Fibroblast of lung (primary cell): ENCODE data around the gene SRRM2. TPM values are rescaled to one million over a fixed set of nuclear protein-coding genes. Genes with fewer than 3 reads are reported as not detected.

Experiments used
- DNase-seq, 2 donors: peaks; one replicate each; pipeline versions ENCODE4 v3.0.0 to v3.0.0-alpha.2; 2010; ENCODE audit warnings: low read depth in 2 of 2
- H2AFZ ChIP-seq: 2 replicates; pipeline ENCODE4 v1.5.1; 2012; ENCODE audit warnings: low read length, control low read depth, inconsistent platforms
- H3K27ac ChIP-seq: 2 replicates; pipeline ENCODE4 v1.5.1; 2011; ENCODE audit warnings: low read length, control low read depth; ENCODE audit not compliant: insufficient read depth
- H3K27me3 ChIP-seq: 2 replicates; pipeline ENCODE4 v1.5.1; 2011; ENCODE audit warnings: mild to moderate bottlenecking, low read length; ENCODE audit not compliant: control insufficient read depth, insufficient read depth
- H3K36me3 ChIP-seq: 2 replicates; pipeline ENCODE4 v1.5.1; 2011; ENCODE audit warnings: low read length; ENCODE audit not compliant: control insufficient read depth, insufficient read depth
- H3K4me1 ChIP-seq: 2 replicates; pipeline ENCODE4 v1.5.1; 2011; ENCODE audit warnings: low read length; ENCODE audit not compliant: control insufficient read depth, insufficient read depth; ENCODE audit errors: extremely low read depth
- H3K4me2 ChIP-seq: 2 replicates; pipeline ENCODE4 v1.5.1; 2011; ENCODE audit warnings: low read length, control low read depth; ENCODE audit not compliant: insufficient read depth; ENCODE audit errors: extremely low read depth
- H3K4me3 ChIP-seq, 4 experiments: fragments of 200-600 bp in 1 of 4; sonication (generic) in 1 of 4; replicated peaks in 1 of 4; 2 replicates each; pipeline ENCODE4 v1.5.1; 2011 to 2016; ENCODE audit warnings: low read length in 4 of 4, low read depth in 3 of 4, mild to moderate bottlenecking in 3 of 4, control low read depth in 2 of 4, inconsistent platforms in 1 of 4, mixed read lengths in 1 of 4; ENCODE audit not compliant: insufficient read depth in 1 of 4; ENCODE audit errors: control extremely low read depth in 1 of 4
- H3K79me2 ChIP-seq: 2 replicates; pipeline ENCODE4 v1.5.1; 2012; ENCODE audit warnings: mild to moderate bottlenecking, low read length, inconsistent platforms; ENCODE audit not compliant: control insufficient read depth, insufficient read depth
- H3K9ac ChIP-seq: 2 replicates; pipeline ENCODE4 v1.5.1; 2011; ENCODE audit warnings: mild to moderate bottlenecking, low read length, control low read depth; ENCODE audit not compliant: insufficient read depth
- H3K9me3 ChIP-seq: 2 replicates; pipeline ENCODE4 v1.5.1; 2012; ENCODE audit warnings: low read depth, low read length; ENCODE audit not compliant: control insufficient read depth, insufficient read depth
- H4K20me1 ChIP-seq: 2 replicates; pipeline ENCODE4 v1.5.1; 2011; ENCODE audit warnings: low read length; ENCODE audit not compliant: control insufficient read depth, insufficient read depth; ENCODE audit errors: extremely low read depth
- EZH2 ChIP-seq: IDR thresholded peaks from 2 replicates; pipeline ENCODE4 v1.5.1; 2012; ENCODE audit warnings: low read length, control low read depth, mild to moderate bottlenecking; ENCODE audit errors: missing control alignments
- polyA plus RNA-seq, 2 donors: library from polyadenylated mRNA; depleted of rRNA in 1 of 2; stranded (reverse) in 1 of 2; unstranded in 1 of 2; fragments of >200 nt; gene quantifications; 2 replicates each; pipeline ENCODE4 v1.2.1, GENCODE V29; 2011 to 2012; ENCODE audit warnings: missing spikeins in 1 of 2
- total RNA-seq: library from RNA; depleted of rRNA; stranded (reverse); fragments of >200 nt; gene quantifications from 2 replicates; pipeline ENCODE4 v1.2.1, GENCODE V29; 2014
- TF ChIP-seq, protein P1 (sequence below), 2 donors: IDR thresholded peaks in 1 of 2; conservative IDR thresholded peaks in 1 of 2; 1 replicate in 1 of 2; 2 replicates in 1 of 2; pipeline ENCODE4 v1.5.1; 2011 to 2012; ENCODE audit warnings: low read length in 2 of 2, control low read depth in 1 of 2, inconsistent platforms in 1 of 2, low read depth in 1 of 2, mild to moderate bottlenecking in 1 of 2

SRRM2 gene
- total and polyA plus RNA-seq, 2 donors (not counting 1 experiment from before 2014, with no cell fraction given): 55.2 to 74.3 TPM

DNA sequence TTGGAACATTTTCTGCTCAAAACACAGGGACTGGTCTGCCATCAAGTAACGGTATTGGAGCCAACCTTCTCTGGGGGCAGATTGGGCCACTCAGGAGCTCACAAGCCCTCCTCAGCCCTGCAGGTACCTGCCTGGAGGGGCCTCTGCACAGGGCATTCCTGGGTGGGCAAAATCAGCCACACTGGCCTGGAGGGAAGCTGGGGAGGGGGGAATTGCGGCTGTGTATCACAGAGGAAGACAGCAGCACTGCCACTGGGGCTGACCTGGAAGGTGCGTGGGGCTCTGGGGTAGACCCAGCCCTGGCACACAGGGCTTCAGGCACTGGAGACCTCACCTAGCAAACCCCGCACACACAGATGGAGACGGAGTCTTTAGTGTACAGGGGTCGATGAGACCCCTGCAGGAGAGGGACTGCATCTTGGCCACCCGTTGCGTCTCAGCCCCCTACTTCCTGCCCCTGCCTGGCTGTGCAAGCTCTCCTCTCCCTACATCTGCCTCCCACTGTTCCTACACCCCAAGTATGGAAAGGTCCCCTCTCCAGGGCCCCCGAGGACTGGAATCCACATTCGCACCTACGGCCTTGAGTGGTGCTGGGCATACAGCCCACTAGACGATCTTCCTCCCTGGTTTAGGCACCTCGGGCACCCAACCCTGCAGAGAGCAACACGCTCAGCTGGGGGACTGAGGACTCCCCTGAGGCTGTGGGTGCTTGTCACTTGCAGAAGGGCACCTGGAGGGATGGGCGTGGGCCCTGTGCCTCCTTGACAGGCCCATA, 7.1 kb upstream of the SRRM2 start:
- H3K4me3 ChIP-seq: no peak overlapping the region
- no peak overlapping the region for H3K9ac ChIP-seq
- no peak overlapping the region for H2AFZ ChIP-seq
- DNase-seq: no peak
- no peaks in the 10 kb centered on the region for H3K36me3 ChIP-seq
- no peaks in the 10 kb centered on the region for H4K20me1 ChIP-seq
- no peaks in the 10 kb centered on the region for H3K4me1 ChIP-seq
- TF ChIP-seq, protein P1, sequence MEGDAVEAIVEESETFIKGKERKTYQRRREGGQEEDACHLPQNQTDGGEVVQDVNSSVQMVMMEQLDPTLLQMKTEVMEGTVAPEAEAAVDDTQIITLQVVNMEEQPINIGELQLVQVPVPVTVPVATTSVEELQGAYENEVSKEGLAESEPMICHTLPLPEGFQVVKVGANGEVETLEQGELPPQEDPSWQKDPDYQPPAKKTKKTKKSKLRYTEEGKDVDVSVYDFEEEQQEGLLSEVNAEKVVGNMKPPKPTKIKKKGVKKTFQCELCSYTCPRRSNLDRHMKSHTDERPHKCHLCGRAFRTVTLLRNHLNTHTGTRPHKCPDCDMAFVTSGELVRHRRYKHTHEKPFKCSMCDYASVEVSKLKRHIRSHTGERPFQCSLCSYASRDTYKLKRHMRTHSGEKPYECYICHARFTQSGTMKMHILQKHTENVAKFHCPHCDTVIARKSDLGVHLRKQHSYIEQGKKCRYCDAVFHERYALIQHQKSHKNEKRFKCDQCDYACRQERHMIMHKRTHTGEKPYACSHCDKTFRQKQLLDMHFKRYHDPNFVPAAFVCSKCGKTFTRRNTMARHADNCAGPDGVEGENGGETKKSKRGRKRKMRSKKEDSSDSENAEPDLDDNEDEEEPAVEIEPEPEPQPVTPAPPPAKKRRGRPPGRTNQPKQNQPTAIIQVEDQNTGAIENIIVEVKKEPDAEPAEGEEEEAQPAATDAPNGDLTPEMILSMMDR (conservative IDR thresholded peaks at IDR 0.05 in 1 of 2, IDR thresholded peaks at IDR 0.05 in 1 of 2; ENCODE audit: low read depth in 1 of 2, low read length in 2 of 2): no peak
- no peak for TF ChIP-seq EZH2
- H3K79me2 ChIP-seq: no peaks in the 10 kb centered on the region
- H3K27me3 ChIP-seq: no peaks in the 10 kb centered on the region
- no peaks in the 10 kb centered on the region for H3K9me3 ChIP-seq
- no peak overlapping the region for H3K27ac ChIP-seq
- no peak overlapping the region for H3K4me2 ChIP-seq

DNA sequence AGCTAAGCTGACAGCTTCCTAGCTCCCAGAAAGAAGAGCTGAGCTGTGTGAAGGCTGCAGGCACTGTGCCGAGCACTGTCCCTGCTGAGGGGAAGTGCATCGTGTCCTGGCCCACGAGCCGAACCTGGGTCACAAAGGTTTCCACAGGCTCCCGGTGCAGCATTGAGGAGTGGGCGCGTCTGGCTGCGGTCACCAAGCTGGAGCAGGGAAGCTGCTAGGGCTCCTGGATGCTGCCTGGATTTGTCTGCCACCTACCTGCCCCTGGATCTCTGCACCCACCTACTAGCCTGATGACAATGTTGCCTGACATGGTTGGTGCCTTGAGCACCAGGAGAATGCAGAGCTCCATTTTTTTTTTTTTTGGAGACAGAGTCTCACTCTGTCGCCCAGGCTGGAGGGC, 6.5 kb upstream of the SRRM2 start:
- no peaks in the 10 kb centered on the region for H3K27me3 ChIP-seq
- no peaks in the 10 kb centered on the region for H3K79me2 ChIP-seq
- DNase-seq: no peak
- no peak overlapping the region for H3K27ac ChIP-seq
- no peak overlapping the region for H3K4me2 ChIP-seq
- no peaks in the 10 kb centered on the region for H3K4me1 ChIP-seq
- H3K36me3 ChIP-seq: no peaks in the 10 kb centered on the region
- H3K4me3 ChIP-seq: no peak overlapping the region
- no peak overlapping the region for H2AFZ ChIP-seq
- TF ChIP-seq, protein P1 (conservative IDR thresholded peaks at IDR 0.05 in 1 of 2, IDR thresholded peaks at IDR 0.05 in 1 of 2; ENCODE audit: low read depth in 1 of 2, low read length in 2 of 2): no peak
- no peak for TF ChIP-seq EZH2
- H3K9me3 ChIP-seq: no peaks in the 10 kb centered on the region
- H3K9ac ChIP-seq: no peak overlapping the region
- H4K20me1 ChIP-seq: no peaks in the 10 kb centered on the region

DNA sequence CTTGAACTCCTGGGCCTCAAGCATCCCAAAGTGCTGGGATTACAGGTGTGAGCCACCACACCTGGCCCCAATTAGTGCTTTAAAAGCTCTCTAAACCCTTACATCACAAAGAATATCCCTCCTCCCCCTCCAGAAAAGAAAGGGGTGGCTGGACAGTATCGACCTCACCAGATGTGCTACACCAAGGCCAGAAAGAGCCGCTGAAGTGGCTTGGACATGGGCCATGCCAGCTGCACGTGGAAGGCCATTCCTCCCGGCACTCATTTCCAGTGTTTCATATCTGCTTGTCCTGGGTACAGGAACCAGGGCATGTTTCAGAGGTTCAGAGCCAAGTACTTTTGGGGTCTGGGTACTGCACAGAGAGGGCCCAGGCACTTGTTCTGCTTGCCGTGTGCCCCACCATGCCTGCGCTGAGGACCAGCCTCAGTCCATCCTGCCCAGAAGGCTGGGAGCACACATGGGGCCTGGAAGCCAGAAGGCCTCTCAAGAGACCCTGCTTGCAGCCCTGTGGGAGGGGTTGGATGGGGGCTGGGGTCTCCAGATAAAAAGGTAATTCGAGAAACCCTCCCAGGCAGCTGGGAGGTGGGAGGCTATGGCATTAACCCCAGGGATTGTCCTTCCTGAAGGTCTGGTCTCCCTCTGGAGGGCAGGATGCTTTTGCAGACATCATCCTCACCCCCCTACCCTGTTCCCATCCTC, 3.5 kb upstream of the SRRM2 start:
- no peak overlapping the region for H3K4me3 ChIP-seq
- no peak overlapping the region for H2AFZ ChIP-seq
- H4K20me1 ChIP-seq: no peaks in the 10 kb centered on the region
- H3K27ac ChIP-seq: no peak overlapping the region
- no peak for TF ChIP-seq EZH2
- TF ChIP-seq, protein P1 (conservative IDR thresholded peaks at IDR 0.05 in 1 of 2, IDR thresholded peaks at IDR 0.05 in 1 of 2; ENCODE audit: low read depth in 1 of 2, low read length in 2 of 2): no peak
- H3K79me2 ChIP-seq: peaks cover 10% of the 10 kb centered on the region
- no peak for DNase-seq
- H3K27me3 ChIP-seq: no peaks in the 10 kb centered on the region
- H3K36me3 ChIP-seq: no peaks in the 10 kb centered on the region
- no peak overlapping the region for H3K9ac ChIP-seq
- H3K9me3 ChIP-seq: no peaks in the 10 kb centered on the region
- no peaks in the 10 kb centered on the region for H3K4me1 ChIP-seq
- no peak overlapping the region for H3K4me2 ChIP-seq
